B cell (primary cell): ENCODE measurements around the gene RFX2. TPM values are rescaled to one million over a fixed set of nuclear protein-coding genes. Genes with fewer than 3 reads are reported as not detected.

Experiments used
- ATAC-seq: fragments of 200-7000 bp; cut with Tn5 transposase; one replicate; pipeline ENCODE4 v1.10.0; 2021; ENCODE audit warnings: low read depth, mild to moderate bottlenecking, moderate number of reproducible peaks, moderate library complexity
- CTCF ChIA-PET: fragments of 350-600 bp; sonication (Branson Sonifier 250); formaldehyde crosslinking; loops from one replicate; lab custom pipeline; 2021; ENCODE audit warnings: antibody characterized with exemption, inconsistent platforms; lab: Charles Lee
- POLR2A ChIA-PET: fragments of 350-600 bp; sonication (Branson Sonifier 250); formaldehyde crosslinking; loops from one replicate; lab custom pipeline; 2021; ENCODE audit warnings: antibody characterized with exemption; lab: Charles Lee
- DNase-seq: peaks from one replicate; pipeline ENCODE4 v3.0.0; 2013
- H2AFZ ChIP-seq: 2 replicates; pipeline ENCODE4 v1.6.1; 2012; ENCODE audit warnings: mild to moderate bottlenecking, low read depth, low read length; ENCODE audit not compliant: insufficient read depth, poor library complexity, severe bottlenecking
- H3K27ac ChIP-seq, 2 donors: 1 replicate in 1 of 2; 2 replicates in 1 of 2; pipeline ENCODE4 v1.5.1; 2012 to 2013; ENCODE audit warnings: low read length in 2 of 2, mild to moderate bottlenecking in 2 of 2, moderate library complexity in 1 of 2
- H3K27me3 ChIP-seq, 4 experiments: fragments of 200-600 bp in 1 of 4; sonication (generic) in 1 of 4; replicated peaks in 1 of 4; 1 replicate in 2 of 4; 2 replicates in 2 of 4; pipeline versions ENCODE4 v1.6.1 to v1.7.0; 2013 to 2016; ENCODE audit warnings: low read length in 3 of 4, mild to moderate bottlenecking in 2 of 4, mixed read lengths in 1 of 4, moderate library complexity in 1 of 4; ENCODE audit not compliant: insufficient read depth in 4 of 4, control insufficient read depth in 3 of 4; ENCODE audit errors: control extremely low read depth in 1 of 4
- H3K36me3 ChIP-seq, 2 experiments: replicated peaks in 1 of 2; 1 replicate in 1 of 2; 2 replicates in 1 of 2; pipeline versions ENCODE4 v1.6.1 to v1.7.1; 2013; ENCODE audit warnings: low read length in 1 of 2; ENCODE audit not compliant: insufficient read depth in 2 of 2, control insufficient read depth in 1 of 2; ENCODE audit errors: control extremely low read depth in 1 of 2, extremely low read depth in 1 of 2
- H3K4me1 ChIP-seq, 2 donors: fragments of 200-600 bp in 1 of 2; sonication (generic) in 1 of 2; 1 replicate in 1 of 2; 2 replicates in 1 of 2; pipeline versions ENCODE4 v1.5.1 to v1.6.1; 2013 to 2017; ENCODE audit warnings: low read length in 2 of 2; ENCODE audit not compliant: control insufficient read depth in 2 of 2, insufficient read depth in 2 of 2
- H3K4me2 ChIP-seq: replicated peaks from 2 replicates; pipeline ENCODE3; 2012; ENCODE audit warnings: mild to moderate bottlenecking, low read depth, low read length; ENCODE audit not compliant: poor library complexity, severe bottlenecking
- H3K4me3 ChIP-seq, 5 experiments: fragments of 200-600 bp in 1 of 5; sonication (generic) in 1 of 5; 1 replicate in 3 of 5; 2 replicates in 2 of 5; pipeline versions ENCODE4 v1.5.1 to v1.7.0; 2011 to 2016; ENCODE audit warnings: low read length in 4 of 5, mild to moderate bottlenecking in 4 of 5, low read depth in 2 of 5, control low read depth in 1 of 5, moderate library complexity in 1 of 5; ENCODE audit not compliant: insufficient read depth in 1 of 5; ENCODE audit errors: control extremely low read depth in 1 of 5, extremely low read depth in 1 of 5
- H3K79me2 ChIP-seq: fragments of 200-600 bp; sonication (generic); one replicate; pipeline ENCODE4 v1.6.0; 2016; ENCODE audit warnings: low read length; ENCODE audit not compliant: control insufficient read depth, insufficient read depth
- H3K9ac ChIP-seq: fragments of 200-600 bp; sonication (generic); 2 replicates; pipeline ENCODE4 v1.6.1; 2017; ENCODE audit warnings: mild to moderate bottlenecking, low read length, moderate library complexity
- H3K9me3 ChIP-seq, 3 donors: one replicate each; pipeline versions ENCODE4 v1.6.1 to v1.7.1; 2013; ENCODE audit warnings: low read length in 2 of 3; ENCODE audit not compliant: control insufficient read depth in 2 of 3, insufficient read depth in 1 of 3; ENCODE audit errors: control extremely low read depth in 1 of 3
- H4K20me1 ChIP-seq: 2 replicates; pipeline ENCODE4 v1.6.0; 2012; ENCODE audit warnings: mild to moderate bottlenecking, low read length; ENCODE audit not compliant: insufficient read depth, control insufficient read depth, poor library complexity, severe bottlenecking
- H3K27ac Mint-ChIP-seq: one replicate; pipeline ENCODE4 v1.8.0; 2021; ENCODE audit warnings: mixed read lengths
- H3K27me3 Mint-ChIP-seq: one replicate; pipeline ENCODE4 v1.8.0; 2021; ENCODE audit warnings: mixed read lengths
- H3K4me1 Mint-ChIP-seq: one replicate; pipeline ENCODE4 v1.8.0; 2021; ENCODE audit warnings: mixed read lengths
- H3K4me3 Mint-ChIP-seq: one replicate; pipeline ENCODE4 v1.8.0; 2021; ENCODE audit warnings: mixed read lengths
- H3K9me3 Mint-ChIP-seq: one replicate; pipeline ENCODE4 v1.8.0; 2022; ENCODE audit warnings: mixed read lengths; ENCODE audit not compliant: insufficient read depth
- EZH2 ChIP-seq: IDR thresholded peaks from 2 replicates; pipeline ENCODE4 v1.6.1; 2012; ENCODE audit warnings: borderline replicate concordance, low read depth, mild to moderate bottlenecking, moderate library complexity, low read length; ENCODE audit not compliant: insufficient read depth, poor library complexity, severe bottlenecking
- WGBS: methylation state at CpG from one replicate; pipeline ENCODE4 v1.1.5; 2013; ENCODE audit warnings: missing lambda C conversion rate; ENCODE audit not compliant: insufficient coverage; 5-methylcytosine and 5-hydroxymethylcytosine counted together
- intact Hi-C: fragments of 100-400 bp; cut with micrococcal nuclease; formaldehyde crosslinking; loops from one replicate; pipeline ENCODE4 v1.10.0; 2022
- polyA plus RNA-seq: library from polyadenylated mRNA; depleted of rRNA; stranded (reverse); fragments of >200 nt; gene quantifications from 2 replicates; pipeline ENCODE4 v1.2.3, GENCODE V29; 2012
- total RNA-seq, 2 donors: library from RNA; stranded (reverse); fragments of 120-200 nt in 1 of 2; gene quantifications; 1 replicate in 1 of 2; 2 replicates in 1 of 2; pipeline versions ENCODE4 v1.2.3 to v1.2.4, GENCODE V29; 2013 to 2022
- TF ChIP-seq, protein P1 (sequence below): fragments of 200-600 bp; IDR thresholded peaks from one replicate; pipeline ENCODE4 v1.8.0; 2022; ENCODE audit warnings: antibody characterized with exemption, mild to moderate bottlenecking

The RFX2 gene
- total and polyA plus RNA-seq, 2 donors (not counting 1 experiment from before 2014, with no cell fraction given): 7.1 to 8.6 TPM

DNA sequence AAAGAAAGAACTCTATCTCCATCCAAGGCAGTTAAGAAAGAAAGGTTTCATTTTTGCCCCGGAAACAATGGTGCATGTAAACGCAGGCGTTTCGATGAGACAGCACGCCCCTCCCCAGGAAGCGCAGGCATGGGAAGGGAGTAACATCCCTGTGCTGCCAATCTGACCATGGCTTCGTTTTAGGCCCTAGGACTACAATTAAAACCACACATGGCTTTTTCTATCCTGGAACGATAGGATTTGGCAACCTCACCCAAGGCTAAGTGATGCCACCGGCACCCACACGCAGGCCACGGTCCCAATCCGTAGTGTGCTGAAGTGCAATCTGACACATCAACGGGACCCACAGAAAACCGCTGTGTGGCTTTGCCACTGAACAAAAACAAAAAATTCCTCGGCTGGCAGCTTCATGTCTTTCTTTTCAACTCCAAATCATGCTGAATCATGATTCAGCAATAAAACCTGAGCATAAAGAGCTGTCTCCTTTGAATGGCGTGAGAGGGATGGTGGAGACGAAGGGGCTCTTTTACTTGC, 156.6 kb downstream of the RFX2 start:
- Mint-ChIP-seq H3K27ac (no peak overlapping the region), H3K4me3 (no peak overlapping the region), H3K9me3 (no peaks in the 10 kb centered on the region), H3K27me3 (no peaks in the 10 kb centered on the region), H3K4me1 (peaks cover 85% of the 10 kb centered on the region)
- TF ChIP-seq EZH2: no peak
- TF ChIP-seq, protein P1, sequence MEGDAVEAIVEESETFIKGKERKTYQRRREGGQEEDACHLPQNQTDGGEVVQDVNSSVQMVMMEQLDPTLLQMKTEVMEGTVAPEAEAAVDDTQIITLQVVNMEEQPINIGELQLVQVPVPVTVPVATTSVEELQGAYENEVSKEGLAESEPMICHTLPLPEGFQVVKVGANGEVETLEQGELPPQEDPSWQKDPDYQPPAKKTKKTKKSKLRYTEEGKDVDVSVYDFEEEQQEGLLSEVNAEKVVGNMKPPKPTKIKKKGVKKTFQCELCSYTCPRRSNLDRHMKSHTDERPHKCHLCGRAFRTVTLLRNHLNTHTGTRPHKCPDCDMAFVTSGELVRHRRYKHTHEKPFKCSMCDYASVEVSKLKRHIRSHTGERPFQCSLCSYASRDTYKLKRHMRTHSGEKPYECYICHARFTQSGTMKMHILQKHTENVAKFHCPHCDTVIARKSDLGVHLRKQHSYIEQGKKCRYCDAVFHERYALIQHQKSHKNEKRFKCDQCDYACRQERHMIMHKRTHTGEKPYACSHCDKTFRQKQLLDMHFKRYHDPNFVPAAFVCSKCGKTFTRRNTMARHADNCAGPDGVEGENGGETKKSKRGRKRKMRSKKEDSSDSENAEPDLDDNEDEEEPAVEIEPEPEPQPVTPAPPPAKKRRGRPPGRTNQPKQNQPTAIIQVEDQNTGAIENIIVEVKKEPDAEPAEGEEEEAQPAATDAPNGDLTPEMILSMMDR: no peak
- DNase-seq: no peak
- Histone ChIP-seq H3K9me3 (no peaks in the 10 kb centered on the region), H3K27ac (peak overlapping the region in 1 of 2 donors; percentile 21), H3K4me2 (peak overlapping the region; percentile 48), H3K79me2 (peaks cover 98% of the 10 kb centered on the region), H4K20me1 (peaks cover 99% of the 10 kb centered on the region), H3K9ac (no peak overlapping the region), H3K4me3 (no peak overlapping the region), H3K36me3 (peaks cover 0 to 17% of the 10 kb centered on the region in 2 experiments), H3K27me3 (no peaks in the 10 kb centered on the region), H2AFZ (no peak overlapping the region), H3K4me1 (peaks cover 33 to 43% of the 10 kb centered on the region in 2 donors)
- CTCF ChIA-PET: interaction anchor here (4.3 kb wide), 1 partner anchor 14 kb away, joined by 22 read pairs; no protein-coding TSS in a partner anchor
- intact Hi-C loops: no loop called here
- POLR2A ChIA-PET: no interaction called here
- WGBS: 43% methylated on average over 15 of the region's 17 CpGs
- no peak for ATAC-seq

DNA sequence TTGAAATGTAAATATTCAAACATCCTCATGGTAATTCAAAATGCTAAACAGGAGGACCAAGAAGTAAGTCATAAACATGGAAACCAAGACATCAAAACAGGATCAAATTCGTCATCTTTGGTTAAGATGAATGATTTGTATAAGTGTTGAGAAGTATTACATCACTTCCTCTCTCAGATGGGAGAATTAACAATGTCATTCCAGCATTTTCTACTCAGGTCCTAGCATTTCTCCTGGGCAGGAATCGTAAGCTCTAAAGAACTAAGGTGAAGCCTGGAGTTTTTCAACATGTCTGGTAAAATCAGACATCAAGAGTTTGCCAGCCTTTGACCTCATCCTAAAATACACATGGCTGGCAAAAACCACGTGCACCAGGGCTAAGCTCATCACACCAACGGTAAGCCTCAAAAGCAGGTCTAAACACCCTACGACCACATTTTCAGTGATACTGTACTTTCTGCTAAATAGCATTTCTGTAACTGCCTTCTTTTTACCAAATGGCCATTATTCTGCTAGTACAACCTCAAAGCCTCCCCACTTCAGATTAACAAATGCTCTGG, 157.2 kb downstream of the RFX2 start:
- POLR2A ChIA-PET: no interaction called here
- H3K27ac Mint-ChIP-seq: peak overlapping the region; percentile 37
- TF ChIP-seq, protein P1: no peak
- TF ChIP-seq EZH2: no peak
- DNase-seq (no peak), ATAC-seq (no peak)
- Histone ChIP-seq H3K9ac (no peak overlapping the region), H3K9me3 (no peaks in the 10 kb centered on the region), H4K20me1 (peaks cover 98% of the 10 kb centered on the region), H3K79me2 (peaks cover 98% of the 10 kb centered on the region), H3K4me2 (peak overlapping the region; percentile 48), H3K27me3 (no peaks in the 10 kb centered on the region), H3K4me1 (peaks cover 33 to 43% of the 10 kb centered on the region in 2 donors), H3K4me3 (no peak overlapping the region), H3K27ac (peak overlapping the region in 1 of 2 donors; percentile 21), H3K36me3 (peaks cover 0 to 16% of the 10 kb centered on the region in 2 experiments), H2AFZ (no peak overlapping the region)
- no peaks in the 10 kb centered on the region for H3K27me3 Mint-ChIP-seq
- H3K4me3 Mint-ChIP-seq: peak overlapping the region; percentile 34
- intact Hi-C loops: no loop called here
- H3K4me1 Mint-ChIP-seq: peaks cover 89% of the 10 kb centered on the region
- H3K9me3 Mint-ChIP-seq: no peaks in the 10 kb centered on the region
- 49% methylated on average over 4 of the region's 5 CpGs for WGBS
- CTCF ChIA-PET: interaction anchor here (0.7 to 4.3 kb wide), 2 partner anchors 13 to 15 kb away, joined by 4 to 22 read pairs; no protein-coding TSS in a partner anchor
